Endothelial cell (in vitro differentiated cells): Measurements from ENCODE around the gene TWNK. TPM values are rescaled to one million over a fixed set of nuclear protein-coding genes. Genes with fewer than 3 reads are reported as not detected.

ENCODE experiments used
- DNase-seq: peaks from one replicate; pipeline ENCODE4 v3.0.0; 2021; ENCODE audit warnings: low spot score
- H3K27ac Mint-ChIP-seq: one replicate; pipeline ENCODE4 v1.8.0; 2021; ENCODE audit warnings: mixed read lengths, inconsistent platforms; ENCODE audit not compliant: unreplicated experiment
- H3K27me3 Mint-ChIP-seq: one replicate; pipeline ENCODE4 v1.8.0; 2021; ENCODE audit warnings: mild to moderate bottlenecking, moderate library complexity, mixed read lengths, inconsistent platforms; ENCODE audit not compliant: unreplicated experiment
- H3K36me3 Mint-ChIP-seq: one replicate; pipeline ENCODE4 v1.8.0; 2021; ENCODE audit warnings: mild to moderate bottlenecking, low read depth, mixed read lengths, inconsistent platforms; ENCODE audit not compliant: unreplicated experiment
- H3K4me1 Mint-ChIP-seq: one replicate; pipeline ENCODE4 v1.8.0; 2021; ENCODE audit warnings: mild to moderate bottlenecking, mixed read lengths, inconsistent platforms; ENCODE audit not compliant: unreplicated experiment
- H3K4me3 Mint-ChIP-seq: one replicate; pipeline ENCODE4 v1.8.0; 2021; ENCODE audit warnings: mild to moderate bottlenecking, mixed read lengths, inconsistent platforms; ENCODE audit not compliant: unreplicated experiment
- H3K9me3 Mint-ChIP-seq: one replicate; pipeline ENCODE4 v1.8.0; 2021; ENCODE audit warnings: mixed read lengths, inconsistent platforms; ENCODE audit not compliant: unreplicated experiment
- total RNA-seq: library from RNA; stranded (reverse); fragmentation: NEBNext Ultra II Directional; extraction: Animal tissue kit (Norgen Biotek cat#: 25700); gene quantifications from one replicate; pipeline ENCODE4 v1.2.1, GENCODE V29; 2021; ENCODE audit not compliant: unreplicated experiment
- TF ChIP-seq, protein P1 (sequence below): fragments of 200-600 bp; sonication (generic); IDR thresholded peaks from one replicate; pipeline ENCODE4 v1.5.0; 2021; ENCODE audit warnings: antibody characterized with exemption; ENCODE audit not compliant: unreplicated experiment

The TWNK gene
- total RNA-seq, 1 donor from 2014 or later, result 10.5 TPM

DNA sequence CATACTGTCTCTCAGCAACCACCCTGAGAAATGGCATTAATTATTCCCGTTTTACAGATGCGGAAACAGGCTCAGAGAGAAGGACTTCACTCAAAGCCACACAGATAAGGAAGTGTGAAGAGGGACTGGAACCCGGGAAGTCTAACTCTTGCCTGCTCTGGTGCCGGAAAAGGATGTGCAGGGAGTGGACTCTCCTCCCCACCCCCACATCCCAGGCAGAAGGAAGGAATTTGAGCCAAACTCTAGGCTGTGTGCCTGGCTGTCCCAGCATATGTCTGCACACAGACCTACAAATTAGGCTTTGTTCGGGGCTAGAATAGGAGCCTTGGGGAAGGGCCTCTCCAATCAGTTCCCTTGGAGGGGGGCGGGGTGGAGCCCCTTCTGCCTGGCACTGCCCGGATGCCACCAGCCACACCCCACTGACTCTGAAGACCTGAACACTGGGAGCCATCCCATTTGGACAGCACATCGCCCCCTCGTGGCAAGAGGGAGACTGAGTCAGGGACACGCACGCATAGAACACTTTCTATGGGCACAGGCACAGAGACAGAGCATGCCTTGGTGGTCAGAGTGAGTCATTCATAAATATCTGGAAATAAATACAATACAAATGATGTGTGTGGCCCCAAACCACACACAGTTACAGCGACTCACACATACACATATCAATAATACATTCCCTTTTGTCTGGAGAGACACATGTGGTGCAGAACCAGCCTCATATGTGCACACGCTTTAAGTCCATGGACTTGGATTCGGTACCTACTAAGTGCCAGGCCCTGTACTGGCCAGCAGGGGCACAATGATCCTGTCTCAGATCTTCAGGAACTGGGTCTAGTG lies 25.4 kb downstream of the TWNK start:
- TF ChIP-seq, protein P1, sequence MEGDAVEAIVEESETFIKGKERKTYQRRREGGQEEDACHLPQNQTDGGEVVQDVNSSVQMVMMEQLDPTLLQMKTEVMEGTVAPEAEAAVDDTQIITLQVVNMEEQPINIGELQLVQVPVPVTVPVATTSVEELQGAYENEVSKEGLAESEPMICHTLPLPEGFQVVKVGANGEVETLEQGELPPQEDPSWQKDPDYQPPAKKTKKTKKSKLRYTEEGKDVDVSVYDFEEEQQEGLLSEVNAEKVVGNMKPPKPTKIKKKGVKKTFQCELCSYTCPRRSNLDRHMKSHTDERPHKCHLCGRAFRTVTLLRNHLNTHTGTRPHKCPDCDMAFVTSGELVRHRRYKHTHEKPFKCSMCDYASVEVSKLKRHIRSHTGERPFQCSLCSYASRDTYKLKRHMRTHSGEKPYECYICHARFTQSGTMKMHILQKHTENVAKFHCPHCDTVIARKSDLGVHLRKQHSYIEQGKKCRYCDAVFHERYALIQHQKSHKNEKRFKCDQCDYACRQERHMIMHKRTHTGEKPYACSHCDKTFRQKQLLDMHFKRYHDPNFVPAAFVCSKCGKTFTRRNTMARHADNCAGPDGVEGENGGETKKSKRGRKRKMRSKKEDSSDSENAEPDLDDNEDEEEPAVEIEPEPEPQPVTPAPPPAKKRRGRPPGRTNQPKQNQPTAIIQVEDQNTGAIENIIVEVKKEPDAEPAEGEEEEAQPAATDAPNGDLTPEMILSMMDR, result peak; percentile 84
- DNase-seq, result peak; percentile 84
- peaks cover 13% of the 10 kb centered on the region for H3K4me1 Mint-ChIP-seq
- H3K27ac Mint-ChIP-seq, result no peak overlapping the region
- no peaks in the 10 kb centered on the region for H3K36me3 Mint-ChIP-seq
- no peak overlapping the region for H3K4me3 Mint-ChIP-seq
- H3K9me3 Mint-ChIP-seq, result no peaks in the 10 kb centered on the region
- H3K27me3 Mint-ChIP-seq, result peaks cover 15% of the 10 kb centered on the region

GRCh38 chr10:101013365-101013825 lies 26.1 kb downstream of the TWNK start:
- Mint-ChIP-seq H3K4me1 (peaks cover 15% of the 10 kb centered on the region), H3K27ac (no peak overlapping the region), H3K27me3 (peaks cover 14% of the 10 kb centered on the region), H3K36me3 (no peaks in the 10 kb centered on the region), H3K4me3 (no peak overlapping the region), H3K9me3 (no peaks in the 10 kb centered on the region)
- TF ChIP-seq, protein P1, result no peak
- DNase-seq, result no peak

DNA sequence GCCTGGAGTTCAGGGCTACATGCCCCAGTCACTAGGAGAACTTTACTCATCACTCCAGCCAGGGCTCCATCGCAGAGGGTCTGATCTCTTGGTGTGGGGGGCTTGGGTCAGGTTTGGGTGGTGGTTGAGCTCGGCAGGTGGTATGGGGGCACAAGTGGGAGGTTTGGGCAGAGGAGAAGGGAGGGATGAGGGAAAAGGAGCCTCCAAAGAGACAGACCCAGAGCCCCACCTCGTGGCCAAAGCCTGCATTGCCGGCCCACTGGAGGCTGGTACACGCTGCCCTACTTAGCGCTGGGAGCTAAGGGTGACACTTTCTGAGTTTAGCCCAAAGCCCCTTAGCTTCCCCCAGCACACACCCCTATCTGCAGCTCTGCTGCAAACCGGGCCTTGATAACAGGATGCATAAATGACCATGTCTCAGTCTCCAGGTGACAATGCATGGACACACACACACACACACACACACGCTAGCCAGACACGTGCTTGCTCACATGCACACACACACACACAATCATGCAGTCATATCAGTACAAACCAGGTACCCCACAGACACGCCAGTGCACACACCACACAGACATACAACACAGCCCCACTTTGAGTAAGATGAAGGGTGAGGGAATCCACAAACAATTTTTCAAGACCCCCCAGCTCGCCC lies 27.0 kb downstream of the TWNK start:
- H3K36me3 Mint-ChIP-seq, result no peaks in the 10 kb centered on the region
- H3K27ac Mint-ChIP-seq, result no peak overlapping the region
- TF ChIP-seq, protein P1, result peak; percentile 61
- no peak overlapping the region for H3K4me3 Mint-ChIP-seq
- H3K4me1 Mint-ChIP-seq, result peaks cover 18% of the 10 kb centered on the region
- peak; percentile 90 for DNase-seq
- H3K27me3 Mint-ChIP-seq, result peaks cover 17% of the 10 kb centered on the region
- no peaks in the 10 kb centered on the region for H3K9me3 Mint-ChIP-seq

DNA sequence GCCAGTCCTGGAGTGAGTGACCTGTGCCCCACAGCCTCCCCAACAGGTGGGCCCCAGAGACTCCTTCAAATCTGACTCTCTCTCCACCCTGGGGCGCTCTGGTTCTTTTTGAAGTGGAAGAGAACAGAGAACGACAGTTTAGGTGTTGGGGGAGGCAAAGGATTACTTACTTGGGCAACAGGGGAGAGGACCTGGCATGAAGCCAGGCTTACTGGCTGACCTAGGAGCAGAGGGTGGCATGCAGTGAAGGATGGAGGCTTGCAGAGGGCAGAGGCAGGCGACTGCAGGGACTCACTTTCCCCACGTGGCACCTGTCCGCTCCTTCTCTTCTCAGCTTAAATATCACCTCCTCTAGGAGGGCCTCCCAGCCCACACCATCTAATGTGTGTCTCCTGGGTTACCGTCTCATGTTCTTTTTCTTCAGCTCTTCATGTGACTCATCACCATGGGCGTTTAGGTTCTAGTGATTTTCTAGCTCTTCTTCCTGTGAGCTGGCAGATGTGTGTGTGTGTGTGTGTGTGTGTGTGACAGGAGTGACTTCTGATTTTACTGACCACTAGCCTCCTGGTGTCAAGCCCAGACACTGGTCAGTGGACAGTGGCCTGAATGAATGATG lies 27.7 kb downstream of the TWNK start:
- Mint-ChIP-seq H3K27ac (no peak overlapping the region), H3K4me1 (peaks cover 18% of the 10 kb centered on the region), H3K9me3 (no peaks in the 10 kb centered on the region)

More for the DNA sequence above, 27.7 kb downstream of the TWNK start:
- DNase-seq, result no peak
- H3K27me3 Mint-ChIP-seq, result peaks cover 22% of the 10 kb centered on the region
- TF ChIP-seq, protein P1, result no peak
- no peaks in the 10 kb centered on the region for H3K36me3 Mint-ChIP-seq
- H3K4me3 Mint-ChIP-seq, result no peak overlapping the region
